Measurements from ENCODE around the gene MRPL55. TPM values are rescaled to one million over a fixed set of nuclear protein-coding genes. Genes with fewer than 3 reads are reported as not detected.

The MRPL55 gene
- 32.5 and 74.1 TPM in 2 replicates for total RNA-seq (ENCODE audit: low replicate concordance)

DNA sequence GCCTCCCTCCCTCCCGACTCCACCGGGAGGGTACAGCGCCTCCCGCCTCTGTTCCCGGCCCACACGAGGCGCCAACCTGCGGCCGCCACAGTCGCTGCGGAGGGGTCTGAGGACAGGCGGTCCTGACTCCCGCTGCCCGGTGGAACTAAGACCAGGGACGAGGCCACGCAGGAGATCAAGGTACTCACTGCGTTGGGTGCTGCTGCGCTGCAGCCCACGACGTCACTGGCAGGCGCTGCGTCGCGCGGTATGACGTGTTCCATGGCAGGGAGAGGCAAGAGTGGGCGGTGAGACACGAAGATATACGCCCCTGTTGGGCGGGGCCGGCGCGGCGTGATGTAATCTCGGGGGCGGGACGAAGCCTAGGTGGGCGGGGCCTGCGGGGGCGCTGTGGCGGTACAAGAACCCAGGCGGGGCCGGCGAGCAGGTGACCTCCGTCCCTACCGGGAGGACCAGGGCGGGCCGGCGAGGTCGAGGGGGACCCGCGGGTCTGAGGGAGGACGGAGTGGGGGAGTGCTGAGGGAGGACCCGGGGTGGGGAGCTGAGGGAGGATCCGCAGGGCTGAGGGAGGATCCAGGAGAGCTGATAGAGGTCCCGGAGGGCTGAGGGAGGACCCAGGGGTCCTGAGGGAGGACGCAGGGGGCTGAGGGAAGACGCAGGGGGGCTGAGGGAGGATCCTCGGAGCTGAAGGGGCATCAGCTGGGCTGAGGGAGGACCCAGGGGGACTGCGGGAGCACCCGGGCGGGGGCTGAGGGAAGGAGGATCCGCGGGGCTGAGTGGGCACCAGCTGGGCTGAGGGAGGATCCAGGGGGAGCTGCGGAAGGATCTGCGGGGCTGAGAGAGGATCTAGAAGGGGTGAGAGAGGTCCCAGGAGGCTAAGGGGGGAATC is at the start of gene MRPL55:
MRPL55 (minus strand) TSS at position 227 of the 889 bp plus-strand sequence. CDS start 1,039 bp downstream, outside the sequence.
- DNase-seq (ENCODE audit: low read depth): peak; percentile 94
- H3K4me3 ChIP-seq (ENCODE audit: low read depth, low read length): peak within 1 kb of the TSS; percentile 98
- TF ChIP-seq, protein P1, sequence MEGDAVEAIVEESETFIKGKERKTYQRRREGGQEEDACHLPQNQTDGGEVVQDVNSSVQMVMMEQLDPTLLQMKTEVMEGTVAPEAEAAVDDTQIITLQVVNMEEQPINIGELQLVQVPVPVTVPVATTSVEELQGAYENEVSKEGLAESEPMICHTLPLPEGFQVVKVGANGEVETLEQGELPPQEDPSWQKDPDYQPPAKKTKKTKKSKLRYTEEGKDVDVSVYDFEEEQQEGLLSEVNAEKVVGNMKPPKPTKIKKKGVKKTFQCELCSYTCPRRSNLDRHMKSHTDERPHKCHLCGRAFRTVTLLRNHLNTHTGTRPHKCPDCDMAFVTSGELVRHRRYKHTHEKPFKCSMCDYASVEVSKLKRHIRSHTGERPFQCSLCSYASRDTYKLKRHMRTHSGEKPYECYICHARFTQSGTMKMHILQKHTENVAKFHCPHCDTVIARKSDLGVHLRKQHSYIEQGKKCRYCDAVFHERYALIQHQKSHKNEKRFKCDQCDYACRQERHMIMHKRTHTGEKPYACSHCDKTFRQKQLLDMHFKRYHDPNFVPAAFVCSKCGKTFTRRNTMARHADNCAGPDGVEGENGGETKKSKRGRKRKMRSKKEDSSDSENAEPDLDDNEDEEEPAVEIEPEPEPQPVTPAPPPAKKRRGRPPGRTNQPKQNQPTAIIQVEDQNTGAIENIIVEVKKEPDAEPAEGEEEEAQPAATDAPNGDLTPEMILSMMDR (IDR thresholded peaks at IDR 0.05; ENCODE audit: insufficient read depth, low read length): no peak

DNA sequence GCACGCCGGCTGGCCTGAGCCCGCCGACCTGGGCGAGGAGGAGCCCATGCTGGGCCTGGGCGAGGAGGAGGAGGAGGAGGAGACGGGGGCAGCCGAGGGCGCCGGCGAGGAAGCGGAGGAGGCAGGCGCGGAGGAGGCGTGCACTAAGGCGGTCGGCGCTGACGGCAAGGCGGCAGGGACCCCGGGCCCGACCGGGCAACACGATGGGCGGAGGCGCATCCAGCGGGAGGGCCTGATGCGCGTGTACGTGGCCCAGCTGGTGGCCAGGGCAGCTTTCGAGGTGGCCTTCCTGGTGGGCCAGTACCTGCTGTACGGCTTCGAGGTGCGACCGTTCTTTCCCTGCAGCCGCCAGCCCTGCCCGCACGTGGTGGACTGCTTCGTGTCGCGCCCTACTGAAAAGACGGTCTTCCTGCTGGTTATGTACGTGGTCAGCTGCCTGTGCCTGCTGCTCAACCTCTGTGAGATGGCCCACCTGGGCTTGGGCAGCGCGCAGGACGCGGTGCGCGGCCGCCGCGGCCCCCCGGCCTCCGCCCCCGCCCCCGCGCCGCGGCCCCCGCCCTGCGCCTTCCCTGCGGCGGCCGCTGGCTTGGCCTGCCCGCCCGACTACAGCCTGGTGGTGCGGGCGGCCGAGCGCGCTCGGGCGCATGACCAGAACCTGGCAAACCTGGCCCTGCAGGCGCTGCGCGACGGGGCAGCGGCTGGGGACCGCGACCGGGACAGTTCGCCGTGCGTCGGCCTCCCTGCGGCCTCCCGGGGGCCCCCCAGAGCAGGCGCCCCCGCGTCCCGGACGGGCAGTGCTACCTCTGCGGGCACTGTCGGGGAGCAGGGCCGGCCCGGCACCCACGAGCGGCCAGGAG is 49.3 kb upstream of the MRPL55 start:
- no peak overlapping the region for H3K4me3 ChIP-seq (ENCODE audit: low read depth, low read length)
- TF ChIP-seq, protein P1 (IDR thresholded peaks at IDR 0.05; ENCODE audit: insufficient read depth, low read length): no peak
- DNase-seq (ENCODE audit: low read depth): no peak

DNA sequence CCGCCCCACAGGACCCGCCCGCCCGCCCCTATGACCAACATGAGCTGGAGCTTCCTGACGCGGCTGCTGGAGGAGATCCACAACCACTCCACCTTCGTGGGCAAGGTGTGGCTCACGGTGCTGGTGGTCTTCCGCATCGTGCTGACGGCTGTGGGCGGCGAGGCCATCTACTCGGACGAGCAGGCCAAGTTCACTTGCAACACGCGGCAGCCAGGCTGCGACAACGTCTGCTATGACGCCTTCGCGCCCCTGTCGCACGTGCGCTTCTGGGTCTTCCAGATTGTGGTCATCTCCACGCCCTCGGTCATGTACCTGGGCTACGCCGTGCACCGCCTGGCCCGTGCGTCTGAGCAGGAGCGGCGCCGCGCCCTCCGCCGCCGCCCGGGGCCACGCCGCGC is 48.6 kb upstream of the MRPL55 start:
- H3K4me3 ChIP-seq (ENCODE audit: low read depth, low read length): no peak overlapping the region
- TF ChIP-seq, protein P1 (IDR thresholded peaks at IDR 0.05; ENCODE audit: insufficient read depth, low read length): no peak
- DNase-seq (ENCODE audit: low read depth): no peak

DNA sequence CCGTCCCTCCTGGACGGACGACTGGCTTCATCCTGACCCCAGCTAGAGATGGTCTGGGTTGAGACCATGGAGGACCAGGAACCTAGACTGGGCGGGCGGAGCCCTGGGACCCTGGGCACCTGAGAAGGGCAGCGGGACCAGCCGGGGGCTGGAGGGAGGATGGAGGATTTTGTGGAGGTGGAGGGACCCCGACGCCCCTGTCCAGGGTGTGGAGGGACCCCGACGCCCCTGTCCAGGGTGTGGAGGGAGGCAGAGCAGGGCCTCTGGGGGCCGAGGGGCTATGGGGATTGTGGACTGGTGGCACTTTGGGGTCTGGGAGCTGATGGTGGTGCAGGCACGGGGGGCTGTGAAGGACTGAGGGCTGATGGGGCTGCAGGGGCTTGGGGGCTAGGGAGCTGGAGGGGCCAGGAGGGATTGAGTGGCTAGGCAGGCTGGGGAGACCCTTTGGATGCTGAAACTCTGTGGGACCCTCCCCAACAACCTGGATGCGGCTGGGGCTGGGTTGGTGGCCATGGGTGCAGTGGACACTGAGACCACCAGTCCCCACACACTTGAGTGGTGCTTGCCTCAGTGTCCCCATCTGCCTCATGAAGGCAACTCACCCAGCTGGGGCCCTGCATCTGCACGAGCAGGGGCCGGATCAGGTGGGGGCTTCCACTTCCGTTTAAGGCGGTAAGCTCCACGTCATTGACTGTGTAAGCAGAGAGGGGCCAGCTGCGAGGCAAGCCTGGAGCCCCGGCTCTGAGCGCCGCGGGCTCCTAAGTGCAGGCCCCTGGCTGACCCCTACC is 48.0 kb upstream of the MRPL55 start:
- DNase-seq (ENCODE audit: low read depth): no peak
- H3K4me3 ChIP-seq (ENCODE audit: low read depth, low read length): no peak overlapping the region
- TF ChIP-seq, protein P1 (IDR thresholded peaks at IDR 0.05; ENCODE audit: insufficient read depth, low read length): no peak

DNA sequence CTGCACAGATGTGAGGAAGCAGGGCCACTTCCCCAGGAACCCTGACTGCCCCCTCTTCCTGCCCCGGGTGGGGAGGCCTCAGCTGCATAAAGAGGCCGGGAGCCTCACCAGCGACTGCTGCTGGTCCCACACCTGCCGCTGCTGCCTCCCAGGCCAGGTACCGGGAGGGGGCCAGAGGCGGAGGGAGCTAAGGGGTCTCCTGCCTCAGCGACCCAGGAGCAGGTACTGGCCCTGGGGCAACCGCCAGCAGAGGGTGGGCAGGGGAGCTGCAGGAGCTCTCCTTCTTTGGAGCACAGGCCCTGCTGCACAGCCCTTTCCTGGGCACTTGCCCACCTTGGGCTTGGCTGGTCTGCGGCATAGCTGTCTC is 47.4 kb upstream of the MRPL55 start:
- DNase-seq (ENCODE audit: low read depth): no peak
- TF ChIP-seq, protein P1 (IDR thresholded peaks at IDR 0.05; ENCODE audit: insufficient read depth, low read length): no peak
- no peak overlapping the region for H3K4me3 ChIP-seq (ENCODE audit: low read depth, low read length)

Data from fibroblast of the aortic adventitia (primary cell).